ENCODE data around the gene PSMG2. TPM values are rescaled to one million over a fixed set of nuclear protein-coding genes. Genes with fewer than 3 reads are reported as not detected.

PSMG2 gene
- total and polyA plus RNA-seq, 4 donors = 60.0 to 77.5 (median 73.4) TPM

DNA sequence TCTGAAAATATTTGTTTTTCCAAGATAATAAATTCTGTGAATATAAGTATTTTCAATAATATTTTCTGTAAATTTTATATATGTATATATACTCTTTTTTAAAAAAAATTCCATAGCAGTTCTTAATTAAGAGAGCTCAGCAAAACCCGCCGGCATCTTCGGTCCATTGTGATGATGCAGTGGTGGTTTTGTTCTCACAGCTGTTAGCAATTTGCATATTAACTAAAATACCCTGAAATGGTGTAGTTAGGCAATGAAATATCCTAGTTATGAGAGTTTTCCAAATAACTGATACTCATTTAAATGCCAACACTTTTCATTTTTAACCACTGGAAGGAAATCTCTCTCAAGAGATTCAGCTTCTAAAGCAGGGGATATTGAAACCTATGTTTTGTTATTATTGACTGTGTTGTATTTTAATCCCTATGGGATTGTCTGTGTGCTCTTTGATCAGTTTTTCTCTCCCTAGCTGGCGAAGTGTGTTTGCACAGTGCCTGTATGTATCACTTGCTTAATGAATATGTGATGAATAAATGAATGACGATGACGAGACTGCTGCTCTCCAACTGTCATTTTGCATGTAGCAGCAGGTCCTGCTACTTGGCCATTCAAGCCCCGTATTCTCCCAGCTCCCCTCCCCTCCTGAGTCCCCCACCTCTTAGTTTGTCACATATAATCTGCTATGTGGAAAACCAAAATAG is 42.4 kb downstream of the PSMG2 start:
- H3K27me3 ChIP-seq (ENCODE audit: control insufficient read depth, insufficient read depth, low read length) = no peaks in the 10 kb centered on the region
- WGBS (ENCODE audit: insufficient coverage) = 80% methylated on average over 2 of the region's 7 CpGs
- H3K36me3 ChIP-seq (ENCODE audit: control insufficient read depth, insufficient read depth, low read length) = no peaks in the 10 kb centered on the region
- no peak overlapping the region for H3K27ac ChIP-seq (ENCODE audit: low read depth, low read length)
- no peaks in the 10 kb centered on the region for H3K4me1 ChIP-seq (ENCODE audit: control insufficient read depth, insufficient read depth, low read length)
- peak in 2 of 6 donors; percentile 57 to 60 for DNase-seq (ENCODE audit: low read depth in 4 of 6, low spot score in 6 of 6)
- no peak overlapping the region for H3K4me3 ChIP-seq (ENCODE audit: low read depth, low read length)
- no peaks in the 10 kb centered on the region for H3K9me3 ChIP-seq (ENCODE audit: control insufficient read depth, insufficient read depth, low read length)

DNA sequence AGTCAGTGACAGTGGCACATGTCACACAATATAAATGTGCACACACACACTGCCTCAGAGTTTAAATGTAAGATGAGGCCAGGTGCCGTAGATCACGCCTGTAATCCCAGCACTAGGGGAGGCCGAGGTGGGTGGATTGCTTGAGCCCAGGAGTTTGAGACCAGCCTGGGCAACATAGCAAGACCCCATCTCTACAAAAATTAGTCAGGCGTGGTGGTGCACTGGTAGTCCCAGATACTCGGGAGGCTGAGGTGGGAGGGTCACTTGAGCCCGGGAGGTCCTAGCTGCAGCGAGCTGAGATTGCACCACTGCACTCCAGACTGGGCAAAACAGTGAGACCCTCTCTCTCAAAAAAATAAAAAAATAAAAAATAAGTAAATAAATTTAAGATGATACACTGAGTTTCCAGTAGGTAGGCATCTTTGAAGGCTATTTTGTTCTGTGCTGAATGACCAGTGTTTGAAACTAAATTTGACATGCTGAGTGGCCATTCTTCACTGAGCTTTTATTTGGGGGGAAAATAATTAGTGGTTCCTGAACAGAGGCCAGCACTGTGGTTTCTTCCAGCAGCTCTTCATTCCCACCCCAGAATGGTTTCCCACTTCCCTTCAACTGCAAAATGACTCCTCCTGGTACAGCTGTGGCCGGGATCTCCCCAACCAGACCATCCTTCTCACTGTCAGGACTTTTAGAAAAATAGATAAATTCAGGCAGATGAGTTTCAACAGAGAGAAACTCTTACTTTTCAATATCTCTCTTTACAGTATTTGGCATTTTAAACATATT is 44.9 kb downstream of the PSMG2 start:
- Histone ChIP-seq H3K4me1 (ENCODE audit: control insufficient read depth, insufficient read depth, low read length) (no peaks in the 10 kb centered on the region), H3K4me3 (ENCODE audit: low read depth, low read length) (no peak overlapping the region), H3K27ac (ENCODE audit: low read depth, low read length) (no peak overlapping the region), H3K36me3 (ENCODE audit: control insufficient read depth, insufficient read depth, low read length) (no peaks in the 10 kb centered on the region), H3K9me3 (ENCODE audit: control insufficient read depth, insufficient read depth, low read length) (no peaks in the 10 kb centered on the region), H3K27me3 (ENCODE audit: control insufficient read depth, insufficient read depth, low read length) (no peaks in the 10 kb centered on the region)
- WGBS (ENCODE audit: insufficient coverage) = 100% methylated on average over 2 of the region's 8 CpGs
- no peak for DNase-seq (ENCODE audit: low read depth in 4 of 6, low spot score in 6 of 6)

DNA sequence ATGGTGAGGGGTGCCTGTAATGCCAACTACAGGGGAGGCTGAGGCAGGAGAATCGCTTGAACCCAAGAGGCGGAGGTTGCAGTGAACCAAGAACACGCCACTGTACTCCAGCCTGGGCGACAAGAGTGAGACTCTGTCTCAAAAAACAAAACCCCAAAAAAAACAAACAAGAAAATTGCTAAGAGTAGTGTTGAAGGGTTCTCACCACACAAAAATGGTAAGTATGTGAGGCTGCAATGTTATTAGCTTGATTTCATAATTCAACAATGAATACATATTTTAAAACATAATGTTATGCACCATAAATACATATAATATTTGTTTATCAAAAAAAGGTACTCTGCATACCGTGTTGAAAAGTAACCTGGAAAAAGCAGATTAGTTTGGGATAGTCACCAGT is 45.8 kb downstream of the PSMG2 start:
- no peak for DNase-seq (ENCODE audit: low read depth in 4 of 6, low spot score in 6 of 6)
- Histone ChIP-seq H3K36me3 (ENCODE audit: control insufficient read depth, insufficient read depth, low read length) (no peaks in the 10 kb centered on the region), H3K27me3 (ENCODE audit: control insufficient read depth, insufficient read depth, low read length) (no peaks in the 10 kb centered on the region), H3K9me3 (ENCODE audit: control insufficient read depth, insufficient read depth, low read length) (no peaks in the 10 kb centered on the region), H3K4me3 (ENCODE audit: low read depth, low read length) (no peak overlapping the region), H3K4me1 (ENCODE audit: control insufficient read depth, insufficient read depth, low read length) (no peaks in the 10 kb centered on the region), H3K27ac (ENCODE audit: low read depth, low read length) (no peak overlapping the region)
- WGBS (ENCODE audit: insufficient coverage) = 100% methylated on average over 2 of the region's 5 CpGs

GRCh38 chr18:12749121-12749520 is 46.3 kb downstream of the PSMG2 start:
- no peak for DNase-seq (ENCODE audit: low read depth in 4 of 6, low spot score in 6 of 6)
- Histone ChIP-seq H3K27ac (ENCODE audit: low read depth, low read length) (no peak overlapping the region), H3K4me3 (ENCODE audit: low read depth, low read length) (no peak overlapping the region), H3K9me3 (ENCODE audit: control insufficient read depth, insufficient read depth, low read length) (no peaks in the 10 kb centered on the region), H3K36me3 (ENCODE audit: control insufficient read depth, insufficient read depth, low read length) (no peaks in the 10 kb centered on the region), H3K4me1 (ENCODE audit: control insufficient read depth, insufficient read depth, low read length) (no peaks in the 10 kb centered on the region), H3K27me3 (ENCODE audit: control insufficient read depth, insufficient read depth, low read length) (no peaks in the 10 kb centered on the region)
- 70% methylated on average over 7 of the region's 13 CpGs for WGBS (ENCODE audit: insufficient coverage)

GRCh38 chr18:12750076-12750714 is 47.4 kb downstream of the PSMG2 start:
- H3K27ac ChIP-seq (ENCODE audit: low read depth, low read length) = no peak overlapping the region
- DNase-seq (ENCODE audit: low read depth in 4 of 6, low spot score in 6 of 6) = peak in 1 of 6 donors; percentile 12
- no peaks in the 10 kb centered on the region for H3K9me3 ChIP-seq (ENCODE audit: control insufficient read depth, insufficient read depth, low read length)
- H3K36me3 ChIP-seq (ENCODE audit: control insufficient read depth, insufficient read depth, low read length) = no peaks in the 10 kb centered on the region
- H3K27me3 ChIP-seq (ENCODE audit: control insufficient read depth, insufficient read depth, low read length) = no peaks in the 10 kb centered on the region
- H3K4me3 ChIP-seq (ENCODE audit: low read depth, low read length) = no peak overlapping the region
- no peaks in the 10 kb centered on the region for H3K4me1 ChIP-seq (ENCODE audit: control insufficient read depth, insufficient read depth, low read length)
- 85% methylated on average over 10 of the region's 14 CpGs for whole genome bisulfite sequencing (ENCODE audit: insufficient coverage)

GRCh38 chr18:12750715-12751502 is 48.1 kb downstream of the PSMG2 start:
- Histone ChIP-seq H3K27ac (ENCODE audit: low read depth, low read length) (no peak overlapping the region), H3K36me3 (ENCODE audit: control insufficient read depth, insufficient read depth, low read length) (no peaks in the 10 kb centered on the region), H3K4me1 (ENCODE audit: control insufficient read depth, insufficient read depth, low read length) (no peaks in the 10 kb centered on the region), H3K27me3 (ENCODE audit: control insufficient read depth, insufficient read depth, low read length) (no peaks in the 10 kb centered on the region), H3K9me3 (ENCODE audit: control insufficient read depth, insufficient read depth, low read length) (no peaks in the 10 kb centered on the region), H3K4me3 (ENCODE audit: low read depth, low read length) (no peak overlapping the region)
- no peak for DNase-seq (ENCODE audit: low read depth in 4 of 6, low spot score in 6 of 6)
- WGBS (ENCODE audit: insufficient coverage) = 97% methylated on average over 14 of the region's 18 CpGs

GRCh38 chr18:12751503-12751884 is 48.7 kb downstream of the PSMG2 start:
- no peak for DNase-seq (ENCODE audit: low read depth in 4 of 6, low spot score in 6 of 6)
- no peaks in the 10 kb centered on the region for H3K36me3 ChIP-seq (ENCODE audit: control insufficient read depth, insufficient read depth, low read length)
- no peak overlapping the region for H3K4me3 ChIP-seq (ENCODE audit: low read depth, low read length)
- no peaks in the 10 kb centered on the region for H3K9me3 ChIP-seq (ENCODE audit: control insufficient read depth, insufficient read depth, low read length)
- no peak overlapping the region for H3K27ac ChIP-seq (ENCODE audit: low read depth, low read length)
- H3K4me1 ChIP-seq (ENCODE audit: control insufficient read depth, insufficient read depth, low read length) = no peaks in the 10 kb centered on the region
- H3K27me3 ChIP-seq (ENCODE audit: control insufficient read depth, insufficient read depth, low read length) = no peaks in the 10 kb centered on the region
- 97% methylated on average over 3 of the region's 5 CpGs for WGBS (ENCODE audit: insufficient coverage)

DNA sequence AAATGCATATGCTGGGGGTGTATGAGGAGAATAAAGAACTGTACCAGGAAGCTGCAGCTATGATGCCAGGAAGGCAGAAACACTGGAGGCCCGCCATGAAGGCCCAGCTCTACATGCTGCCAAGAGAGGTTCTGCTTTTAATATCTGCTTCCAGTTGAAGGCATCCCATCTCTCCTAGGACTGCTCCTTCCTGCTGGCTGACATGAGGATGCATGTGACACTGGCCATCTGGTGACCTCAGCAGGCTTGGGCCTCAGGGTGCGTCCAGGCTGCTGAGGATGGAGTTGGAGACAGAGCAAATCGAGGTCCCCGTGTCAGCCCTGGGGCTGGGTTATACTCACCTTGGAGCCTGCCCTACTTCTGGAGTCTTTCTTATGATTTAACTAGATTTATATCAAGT is 49.0 kb downstream of the PSMG2 start:
- Histone ChIP-seq H3K4me3 (ENCODE audit: low read depth, low read length) (no peak overlapping the region), H3K36me3 (ENCODE audit: control insufficient read depth, insufficient read depth, low read length) (no peaks in the 10 kb centered on the region), H3K4me1 (ENCODE audit: control insufficient read depth, insufficient read depth, low read length) (no peaks in the 10 kb centered on the region), H3K27me3 (ENCODE audit: control insufficient read depth, insufficient read depth, low read length) (no peaks in the 10 kb centered on the region), H3K9me3 (ENCODE audit: control insufficient read depth, insufficient read depth, low read length) (no peaks in the 10 kb centered on the region), H3K27ac (ENCODE audit: low read depth, low read length) (no peak overlapping the region)
- WGBS (ENCODE audit: insufficient coverage) = 78% methylated on average over 1 of the region's 4 CpGs
- no peak for DNase-seq (ENCODE audit: low read depth in 4 of 6, low spot score in 6 of 6)

DNA sequence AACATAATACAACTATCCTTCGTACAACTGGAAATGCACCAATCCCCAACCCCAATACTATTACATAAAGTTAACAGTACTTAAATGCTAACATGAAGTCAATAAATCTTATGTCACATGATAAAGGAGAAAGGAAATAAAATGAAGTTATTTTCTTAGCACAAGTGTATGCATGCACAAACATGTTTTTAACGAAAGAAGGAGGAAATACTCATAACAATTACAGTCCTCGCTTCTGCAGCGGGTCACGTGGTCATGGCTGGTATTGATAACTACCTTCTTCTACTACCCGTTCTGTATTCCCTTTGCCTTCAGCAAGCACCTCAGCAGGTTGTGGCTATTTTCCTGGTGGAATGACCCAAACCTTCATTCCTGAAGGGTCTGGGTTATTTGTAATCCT is 51.7 kb downstream of the PSMG2 start:
- no peaks in the 10 kb centered on the region for H3K27me3 ChIP-seq (ENCODE audit: control insufficient read depth, insufficient read depth, low read length)
- no peaks in the 10 kb centered on the region for H3K4me1 ChIP-seq (ENCODE audit: control insufficient read depth, insufficient read depth, low read length)
- WGBS (ENCODE audit: insufficient coverage) = 90% methylated on average over 2 of the region's 6 CpGs
- DNase-seq (ENCODE audit: low read depth in 4 of 6, low spot score in 6 of 6) = no peak
- no peaks in the 10 kb centered on the region for H3K36me3 ChIP-seq (ENCODE audit: control insufficient read depth, insufficient read depth, low read length)
- no peak overlapping the region for H3K4me3 ChIP-seq (ENCODE audit: low read depth, low read length)
- H3K9me3 ChIP-seq (ENCODE audit: control insufficient read depth, insufficient read depth, low read length) = no peaks in the 10 kb centered on the region
- no peak overlapping the region for H3K27ac ChIP-seq (ENCODE audit: low read depth, low read length)

All from spinal cord (tissue), 10 donors.